ENCODE results near the gene SASH1. TPM values are rescaled to one million over a fixed set of nuclear protein-coding genes. Genes with fewer than 3 reads are reported as not detected.
"Not testable (repeated sequence)": the region's sequence is repeated elsewhere in the genome, so short reads cannot be mapped to it uniquely, and the experiment has no call there.

The SASH1 gene
- total RNA-seq, 1 donor from 2014 or later = 15.5 TPM

- Histone ChIP-seq H3K9me3 (ENCODE audit: insufficient read depth, low read depth, low read length) (no peaks in the 10 kb centered on the region), H3K79me2 (ENCODE audit: insufficient read depth, low read length) (peaks cover 7% of the 10 kb centered on the region)
- FAIRE-seq = no peak
These were observed 32.8 kb downstream of the SASH1 start for GRCh38 chr6:148375401-148375800.

DNA sequence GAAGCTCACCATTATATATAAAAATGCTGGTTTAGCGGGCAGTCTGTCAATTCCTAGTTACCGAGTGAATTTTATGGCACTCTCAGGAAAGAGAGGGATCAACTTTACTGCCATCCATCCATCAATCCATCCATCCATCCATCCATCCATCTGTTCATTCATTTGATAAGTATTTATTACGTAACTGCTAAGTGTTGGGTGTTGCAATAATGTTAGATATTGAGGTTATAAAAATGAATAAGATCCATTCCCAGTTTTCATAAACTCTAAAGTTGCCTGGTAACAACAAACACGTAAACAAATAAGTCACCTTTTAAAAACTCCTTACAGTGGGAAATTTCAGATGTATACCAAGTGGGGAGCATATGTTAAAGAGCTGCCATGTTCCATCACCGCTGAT, 36.8 kb downstream of the SASH1 start:
- H4K20me1 ChIP-seq (ENCODE audit: insufficient read depth, low read length) = no peaks in the 10 kb centered on the region
- no peaks in the 10 kb centered on the region for H3K27me3 ChIP-seq (ENCODE audit: insufficient read depth, low read length)
- no peak for TF ChIP-seq EZH2 (IDR thresholded peaks at IDR 0.05; ENCODE audit: insufficient read depth, low read length)
- TF ChIP-seq, protein P1, sequence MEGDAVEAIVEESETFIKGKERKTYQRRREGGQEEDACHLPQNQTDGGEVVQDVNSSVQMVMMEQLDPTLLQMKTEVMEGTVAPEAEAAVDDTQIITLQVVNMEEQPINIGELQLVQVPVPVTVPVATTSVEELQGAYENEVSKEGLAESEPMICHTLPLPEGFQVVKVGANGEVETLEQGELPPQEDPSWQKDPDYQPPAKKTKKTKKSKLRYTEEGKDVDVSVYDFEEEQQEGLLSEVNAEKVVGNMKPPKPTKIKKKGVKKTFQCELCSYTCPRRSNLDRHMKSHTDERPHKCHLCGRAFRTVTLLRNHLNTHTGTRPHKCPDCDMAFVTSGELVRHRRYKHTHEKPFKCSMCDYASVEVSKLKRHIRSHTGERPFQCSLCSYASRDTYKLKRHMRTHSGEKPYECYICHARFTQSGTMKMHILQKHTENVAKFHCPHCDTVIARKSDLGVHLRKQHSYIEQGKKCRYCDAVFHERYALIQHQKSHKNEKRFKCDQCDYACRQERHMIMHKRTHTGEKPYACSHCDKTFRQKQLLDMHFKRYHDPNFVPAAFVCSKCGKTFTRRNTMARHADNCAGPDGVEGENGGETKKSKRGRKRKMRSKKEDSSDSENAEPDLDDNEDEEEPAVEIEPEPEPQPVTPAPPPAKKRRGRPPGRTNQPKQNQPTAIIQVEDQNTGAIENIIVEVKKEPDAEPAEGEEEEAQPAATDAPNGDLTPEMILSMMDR (IDR thresholded peaks at IDR 0.05; ENCODE audit: insufficient read depth, low read depth, low read length) = no peak
- Mint-ChIP-seq H3K27ac (ENCODE audit: unreplicated experiment) (no peak overlapping the region), H3K9me3 (ENCODE audit: unreplicated experiment) (no peaks in the 10 kb centered on the region), H3K4me3 (ENCODE audit: unreplicated experiment) (no peak overlapping the region), H3K4me1 (ENCODE audit: low read depth, unreplicated experiment) (peaks cover 2% of the 10 kb centered on the region), H3K36me3 (ENCODE audit: low read depth, unreplicated experiment) (no peaks in the 10 kb centered on the region), H3K27me3 (ENCODE audit: low read depth, unreplicated experiment) (no peaks in the 10 kb centered on the region)
- FAIRE-seq = no peak
- H3K79me2 ChIP-seq (ENCODE audit: insufficient read depth, low read length) = peaks cover 3% of the 10 kb centered on the region
- no peak overlapping the region for H2AFZ ChIP-seq (ENCODE audit: low read depth, low read length)
- H3K4me3 ChIP-seq (ENCODE audit: insufficient read depth, low read depth, low read length) = no peak overlapping the region
- H3K9ac ChIP-seq (ENCODE audit: low read length) = no peak overlapping the region
- no peak overlapping the region for H3K27ac ChIP-seq (ENCODE audit: low read depth, low read length)
- no peak overlapping the region for H3K4me2 ChIP-seq (ENCODE audit: low read length)
- no peaks in the 10 kb centered on the region for H3K4me1 ChIP-seq (ENCODE audit: insufficient read depth, low read length)
- DNase-seq (ENCODE audit: low read depth) = no peak
- no peaks in the 10 kb centered on the region for H3K9me3 ChIP-seq (ENCODE audit: insufficient read depth, low read depth, low read length)
- no peaks in the 10 kb centered on the region for H3K36me3 ChIP-seq (ENCODE audit: insufficient read depth, low read length)

More at GRCh38 chr6:148375401-148375800, 32.8 kb downstream of the SASH1 start:
- no peak overlapping the region for H3K27ac ChIP-seq (ENCODE audit: low read depth, low read length)
- no peaks in the 10 kb centered on the region for H3K4me1 ChIP-seq (ENCODE audit: insufficient read depth, low read length)
- Mint-ChIP-seq H3K4me3 (ENCODE audit: unreplicated experiment) (no peak overlapping the region), H3K9me3 (ENCODE audit: unreplicated experiment) (no peaks in the 10 kb centered on the region), H3K36me3 (ENCODE audit: low read depth, unreplicated experiment) (no peaks in the 10 kb centered on the region), H3K27me3 (ENCODE audit: low read depth, unreplicated experiment) (no peaks in the 10 kb centered on the region), H3K4me1 (ENCODE audit: low read depth, unreplicated experiment) (peaks cover 2% of the 10 kb centered on the region), H3K27ac (ENCODE audit: unreplicated experiment) (no peak overlapping the region)
- no peak overlapping the region for H3K9ac ChIP-seq (ENCODE audit: low read length)
- H2AFZ ChIP-seq (ENCODE audit: low read depth, low read length) = no peak overlapping the region
- no peak for DNase-seq (ENCODE audit: low read depth)
- no peaks in the 10 kb centered on the region for H3K27me3 ChIP-seq (ENCODE audit: insufficient read depth, low read length)
- no peak overlapping the region for H3K4me3 ChIP-seq (ENCODE audit: insufficient read depth, low read depth, low read length)
- no peaks in the 10 kb centered on the region for H4K20me1 ChIP-seq (ENCODE audit: insufficient read depth, low read length)
- TF ChIP-seq EZH2 (IDR thresholded peaks at IDR 0.05; ENCODE audit: insufficient read depth, low read length) = no peak
- TF ChIP-seq, protein P1 (IDR thresholded peaks at IDR 0.05; ENCODE audit: insufficient read depth, low read depth, low read length) = no peak
- H3K36me3 ChIP-seq (ENCODE audit: insufficient read depth, low read length) = no peaks in the 10 kb centered on the region
- no peak overlapping the region for H3K4me2 ChIP-seq (ENCODE audit: low read length)

DNA sequence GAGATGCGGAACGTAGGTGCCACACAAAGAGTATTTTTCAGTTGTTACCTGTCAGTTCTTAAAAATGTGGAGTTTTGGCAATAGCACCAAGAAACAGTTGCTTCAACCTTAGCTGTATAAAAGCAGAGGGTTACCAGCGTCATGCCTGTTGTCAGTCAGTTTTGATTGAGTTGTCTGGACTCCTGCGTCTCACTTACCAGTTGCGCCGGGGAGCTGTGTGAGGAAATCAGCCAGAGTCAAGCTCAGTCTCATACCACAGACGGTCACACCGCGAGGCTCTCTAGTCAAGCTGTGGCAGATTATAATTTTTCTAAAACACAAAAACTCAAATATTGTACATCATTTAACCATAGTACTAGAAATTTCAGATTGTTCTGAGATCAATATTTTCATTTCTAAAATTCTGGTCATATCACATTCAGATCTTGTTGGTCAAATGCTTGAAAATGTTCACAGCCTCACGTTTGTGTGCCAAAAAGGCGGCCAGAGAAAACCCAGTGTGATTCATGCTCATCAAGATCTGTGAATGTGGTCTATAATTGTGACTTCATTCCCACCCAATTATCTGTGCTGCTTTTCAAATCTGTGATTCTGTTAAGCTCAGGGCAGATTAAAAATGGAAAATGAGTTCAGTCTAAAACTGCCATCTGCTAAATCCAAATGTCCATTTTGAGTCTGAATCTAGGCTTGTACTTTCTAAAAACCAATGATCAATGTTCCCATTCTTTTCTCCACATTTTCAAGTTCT, 37.5 kb downstream of the SASH1 start:
- Mint-ChIP-seq H3K27ac (ENCODE audit: unreplicated experiment) (no peak overlapping the region), H3K36me3 (ENCODE audit: low read depth, unreplicated experiment) (no peaks in the 10 kb centered on the region), H3K4me1 (ENCODE audit: low read depth, unreplicated experiment) (peaks cover 2% of the 10 kb centered on the region), H3K4me3 (ENCODE audit: unreplicated experiment) (no peak overlapping the region), H3K27me3 (ENCODE audit: low read depth, unreplicated experiment) (no peaks in the 10 kb centered on the region), H3K9me3 (ENCODE audit: unreplicated experiment) (no peaks in the 10 kb centered on the region)
- Histone ChIP-seq H3K4me3 (ENCODE audit: insufficient read depth, low read depth, low read length) (no peak overlapping the region), H4K20me1 (ENCODE audit: insufficient read depth, low read length) (no peaks in the 10 kb centered on the region), H3K9ac (ENCODE audit: low read length) (no peak overlapping the region), H3K79me2 (ENCODE audit: insufficient read depth, low read length) (peaks cover 3% of the 10 kb centered on the region), H3K27ac (ENCODE audit: low read depth, low read length) (no peak overlapping the region), H3K36me3 (ENCODE audit: insufficient read depth, low read length) (no peaks in the 10 kb centered on the region), H3K4me2 (ENCODE audit: low read length) (no peak overlapping the region), H3K4me1 (ENCODE audit: insufficient read depth, low read length) (no peaks in the 10 kb centered on the region), H2AFZ (ENCODE audit: low read depth, low read length) (no peak overlapping the region), H3K9me3 (ENCODE audit: insufficient read depth, low read depth, low read length) (no peaks in the 10 kb centered on the region), H3K27me3 (ENCODE audit: insufficient read depth, low read length) (no peaks in the 10 kb centered on the region)
- peak; percentile 72 for DNase-seq (ENCODE audit: low read depth)
- TF ChIP-seq, protein P1 (IDR thresholded peaks at IDR 0.05; ENCODE audit: insufficient read depth, low read depth, low read length) = no peak
- TF ChIP-seq EZH2 (IDR thresholded peaks at IDR 0.05; ENCODE audit: insufficient read depth, low read length) = no peak
- FAIRE-seq = no peak

GRCh38 chr6:148382051-148382450, 39.4 kb downstream of the SASH1 start:
- not testable (repeated sequence) for H3K27me3 ChIP-seq (ENCODE audit: insufficient read depth, low read length); H3K4me3 ChIP-seq (ENCODE audit: insufficient read depth, low read depth, low read length); H3K4me2 ChIP-seq (ENCODE audit: low read length); H3K27me3 Mint-ChIP-seq (ENCODE audit: low read depth, unreplicated experiment); H3K36me3 Mint-ChIP-seq (ENCODE audit: low read depth, unreplicated experiment); H3K27ac Mint-ChIP-seq (ENCODE audit: unreplicated experiment); H3K79me2 ChIP-seq (ENCODE audit: insufficient read depth, low read length); H3K4me3 Mint-ChIP-seq (ENCODE audit: unreplicated experiment); H2AFZ ChIP-seq (ENCODE audit: low read depth, low read length); DNase-seq (ENCODE audit: low read depth); H3K4me1 ChIP-seq (ENCODE audit: insufficient read depth, low read length); H3K4me1 Mint-ChIP-seq (ENCODE audit: low read depth, unreplicated experiment); H3K9me3 Mint-ChIP-seq (ENCODE audit: unreplicated experiment); FAIRE-seq; H4K20me1 ChIP-seq (ENCODE audit: insufficient read depth, low read length); H3K36me3 ChIP-seq (ENCODE audit: insufficient read depth, low read length); H3K9me3 ChIP-seq (ENCODE audit: insufficient read depth, low read depth, low read length); H3K9ac ChIP-seq (ENCODE audit: low read length); H3K27ac ChIP-seq (ENCODE audit: low read depth, low read length)

Measured in astrocyte (in vitro differentiated cells and primary cell).